GM12878 (cell line): Measurements from ENCODE around the gene NOS3. TPM values are rescaled to one million over a fixed set of nuclear protein-coding genes. Genes with fewer than 3 reads are reported as not detected.

Experiments
- ATAC-seq: fragments of 200-7000 bp; cut with Tn5 transposase; 3 replicates; pipeline ENCODE4 v1.9.1; 2020; ENCODE audit warnings: mild to moderate bottlenecking, moderate library complexity
- BruUV-seq: library from RNA; stranded (reverse); fragments of 400-500 nt; replicated peaks from 2 replicates; lab custom pipeline; 2021; lab: Mats Ljungman, UMichigan
- CTCF ChIA-PET: fragments of 300-600 bp; sonication (Branson Sonifier 250); formaldehyde crosslinking; extraction: SDS; loops from one replicate; lab custom pipeline; 2021; ENCODE audit warnings: inconsistent platforms; lab: Yijun Ruan, JAX
- POLR2A ChIA-PET: fragments of 350-600 bp; formaldehyde crosslinking; extraction: SDS; loops from one replicate; lab custom pipeline; 2021; ENCODE audit warnings: inconsistent platforms; lab: Charles Lee
- RAD21 ChIA-PET: fragments of 300-600 bp; sonication (Branson Sonifier 250); formaldehyde crosslinking; loops from one replicate; lab custom pipeline; 2023; ENCODE audit warnings: antibody characterized with exemption; ENCODE audit not compliant: unreplicated experiment; lab: Charles Lee
- SMC1A ChIA-PET: fragments of 300-600 bp; sonication (Branson Sonifier 250); formaldehyde crosslinking; loops from one replicate; lab custom pipeline; 2023; ENCODE audit not compliant: unreplicated experiment, uncharacterized antibody; lab: Charles Lee
- DNase-seq: peaks from one replicate; pipeline ENCODE4 v3.0.0-alpha.2; 2011; ENCODE audit warnings: low read depth, low spot score
- FAIRE-seq: peaks from 3 replicates; lab custom pipeline; 2011; peaks lifted over from hg19 to GRCh38; lab: Jason Lieb, UNC
- H2AFZ ChIP-seq: 2 replicates; pipeline ENCODE4 v1.6.0; 2011; ENCODE audit warnings: low read depth, low read length, control low read depth; ENCODE audit not compliant: control insufficient read depth
- H3K27ac ChIP-seq: 2 replicates; pipeline ENCODE4 v1.5.1; 2011; ENCODE audit warnings: control low read depth; ENCODE audit not compliant: control insufficient read depth, insufficient read depth
- H3K27me3 ChIP-seq, 2 experiments: replicated peaks in 1 of 2; 2 replicates each; pipeline versions ENCODE4 v1.6.0 to v1.6.1; 2011; ENCODE audit warnings: low read length in 1 of 2; ENCODE audit not compliant: control insufficient read depth in 2 of 2, insufficient read depth in 2 of 2
- H3K36me3 ChIP-seq, 2 experiments: 2 replicates each; pipeline ENCODE4 v1.5.1; 2011; ENCODE audit warnings: low read length in 1 of 2; ENCODE audit not compliant: control insufficient read depth in 2 of 2, insufficient read depth in 2 of 2
- H3K4me1 ChIP-seq: 2 replicates; pipeline ENCODE4 v1.6.1; 2011; ENCODE audit warnings: mild to moderate bottlenecking, low read length, moderate library complexity, mixed read lengths; ENCODE audit not compliant: control insufficient read depth, insufficient read depth
- H3K4me2 ChIP-seq: 2 replicates; pipeline ENCODE4 v1.6.0; 2011; ENCODE audit warnings: control low read depth; ENCODE audit not compliant: control insufficient read depth, insufficient read depth
- H3K4me3 ChIP-seq: fragments of 200-600 bp; sonication (generic); 2 replicates; pipeline ENCODE4 v1.5.1; 2016
- H3K79me2 ChIP-seq: 2 replicates; pipeline ENCODE4 v1.6.0; 2011; ENCODE audit warnings: low read length; ENCODE audit not compliant: control insufficient read depth, insufficient read depth
- H3K9ac ChIP-seq: 2 replicates; pipeline ENCODE4 v1.8.0; 2011; ENCODE audit warnings: low read length, control low read depth, mixed read lengths; ENCODE audit not compliant: control insufficient read depth, insufficient read depth
- H3K9me3 ChIP-seq: replicated peaks from 3 replicates; pipeline ENCODE4 v1.5.1; 2011; ENCODE audit warnings: mild to moderate bottlenecking, low read length; ENCODE audit not compliant: control insufficient read depth, insufficient read depth
- H4K20me1 ChIP-seq: 2 replicates; pipeline ENCODE4 v1.6.0; 2011; ENCODE audit not compliant: control insufficient read depth, insufficient read depth
- BRCA1 ChIP-seq: IDR thresholded peaks from 2 replicates; pipeline ENCODE4 v1.6.1; 2011; ENCODE audit warnings: low read depth, low read length, improper control_type of control experiment
- GATAD2B ChIP-seq: fragments of 450-650 bp; conservative IDR thresholded peaks from 2 replicates; pipeline ENCODE4 v1.6.1; 2017; ENCODE audit warnings: low read depth, mild to moderate bottlenecking, moderate library complexity
- HCFC1 ChIP-seq: fragments of 150-350 bp; IDR thresholded peaks from 2 replicates; pipeline ENCODE4 v1.6.1; 2014; ENCODE audit warnings: low read length
- KDM1A ChIP-seq: fragments of 200-600 bp; sonication (generic); IDR thresholded peaks from 2 replicates; pipeline ENCODE4 v1.6.1; 2016; ENCODE audit warnings: borderline replicate concordance
- LARP7 ChIP-seq: fragments of 450-650 bp; IDR thresholded peaks from 2 replicates; pipeline ENCODE4 v1.6.1; 2017; ENCODE audit warnings: mild to moderate bottlenecking
- MEF2A ChIP-seq: IDR thresholded peaks from 2 replicates; pipeline ENCODE4 v1.6.1; 2011; ENCODE audit warnings: low read depth, mild to moderate bottlenecking, low read length, moderate library complexity; ENCODE audit not compliant: insufficient read depth
- NFXL1 ChIP-seq: fragments of 450-650 bp; IDR thresholded peaks from 2 replicates; pipeline ENCODE4 v1.6.1; 2017; ENCODE audit warnings: antibody characterized with exemption, mild to moderate bottlenecking, borderline replicate concordance
- NRF1 ChIP-seq: conservative IDR thresholded peaks from 2 replicates; pipeline ENCODE4 v1.6.1; 2011; ENCODE audit warnings: mild to moderate bottlenecking, low read depth, low read length, improper control_type of control experiment
- PML ChIP-seq: IDR thresholded peaks from 2 replicates; pipeline ENCODE4 v1.6.1; 2012; ENCODE audit warnings: low read length, inconsistent platforms
- SMAD1 ChIP-seq: fragments of 450-650 bp; IDR thresholded peaks from 2 replicates; pipeline ENCODE4 v1.6.1; 2018; ENCODE audit warnings: mild to moderate bottlenecking, low read depth; ENCODE audit not compliant: partially characterized antibody
- SREBF2 ChIP-seq: IDR thresholded peaks from 2 replicates; pipeline ENCODE4 v1.6.1; 2012; ENCODE audit warnings: mild to moderate bottlenecking, low read length
- SUPT20H ChIP-seq: IDR thresholded peaks from 2 replicates; pipeline ENCODE4 v1.6.1; 2011; ENCODE audit warnings: low read depth, mild to moderate bottlenecking, low read length, moderate library complexity, borderline replicate concordance; ENCODE audit not compliant: control insufficient read depth
- TCF3 ChIP-seq: IDR thresholded peaks from 2 replicates; pipeline ENCODE4 v1.6.1; 2012; ENCODE audit warnings: low read depth, mild to moderate bottlenecking, low read length, borderline replicate concordance; ENCODE audit not compliant: insufficient read depth
- WRNIP1 ChIP-seq: IDR thresholded peaks from 2 replicates; pipeline ENCODE4 v1.6.1; 2011; ENCODE audit warnings: low read depth, low read length, improper control_type of control experiment, borderline replicate concordance
- WGBS: methylation state at CpG from one replicate; pipeline ENCODE4 v1.1.6; 2016; ENCODE audit warnings: low lambda C conversion rate; ENCODE audit not compliant: insufficient replicate concordance, insufficient coverage; ENCODE audit errors: missing lambda C conversion rate; 5-methylcytosine and 5-hydroxymethylcytosine counted together
- in situ Hi-C: fragments of 300-500 bp; cut with MboI; formaldehyde crosslinking; loops from 9 replicates; pipeline ENCODE4 v1.14.3; 2018; ENCODE audit warnings: mixed read lengths
- intact Hi-C: fragments of 100-400 bp; cut with micrococcal nuclease; formaldehyde crosslinking; loops from one replicate; pipeline ENCODE4 v1.14.2; 2022; ENCODE audit not compliant: unreplicated experiment
- polyA plus RNA-seq, 11 experiments: library from polyadenylated mRNA; depleted of rRNA in 4 of 11; unstranded in 6 of 11; stranded (reverse) in 5 of 11; fragments of >200 nt; fragmentation: Nextera tagmentation in 4 of 11; fragmentation: Illumina TruSeq in 1 of 11; extraction: Ambion mirVana in 4 of 11; extraction: Trizol in 1 of 11; gene quantifications; 1 replicate in 1 of 11; 2 replicates in 10 of 11; pipeline versions ENCODE4 v1.2.1 to v1.2.3, GENCODE V29; 2011 to 2016; ENCODE audit warnings: inconsistent platforms in 2 of 11, missing spikeins in 2 of 11, low read depth in 1 of 11
- total RNA-seq, 4 experiments: library from RNA; depleted of rRNA in 3 of 4; stranded (reverse); fragments of >200 nt in 3 of 4; fragmentation: Illumina TruSeq in 1 of 4; extraction: Trizol in 1 of 4; gene quantifications; 2 replicates each; pipeline versions ENCODE4 v1.2.1 to v1.2.3, GENCODE V29; 2013 to 2021

The NOS3 gene
- total and polyA plus RNA-seq, 10 of the 15 experiments (the other 5 are each of a cell fraction or from before 2014, with no cell fraction given), result 0.06 to 0.92 (median 0.30) TPM; not detected in 3

GRCh38 chr7:150955519-150956394 lies 35.1 kb upstream of the NOS3 start (continued):
- no peak for TF ChIP-seq NRF1
- TF ChIP-seq SREBF2, result no peak
- TF ChIP-seq KDM1A, result no peak
- no peak for TF ChIP-seq WRNIP1
- no peak for TF ChIP-seq BRCA1
- TF ChIP-seq PML, result no peak
- no peak for TF ChIP-seq GATAD2B
- no peak for TF ChIP-seq TCF3
- TF ChIP-seq NFXL1, result no peak
- TF ChIP-seq, all 136 proteins: peak for 0

DNA sequence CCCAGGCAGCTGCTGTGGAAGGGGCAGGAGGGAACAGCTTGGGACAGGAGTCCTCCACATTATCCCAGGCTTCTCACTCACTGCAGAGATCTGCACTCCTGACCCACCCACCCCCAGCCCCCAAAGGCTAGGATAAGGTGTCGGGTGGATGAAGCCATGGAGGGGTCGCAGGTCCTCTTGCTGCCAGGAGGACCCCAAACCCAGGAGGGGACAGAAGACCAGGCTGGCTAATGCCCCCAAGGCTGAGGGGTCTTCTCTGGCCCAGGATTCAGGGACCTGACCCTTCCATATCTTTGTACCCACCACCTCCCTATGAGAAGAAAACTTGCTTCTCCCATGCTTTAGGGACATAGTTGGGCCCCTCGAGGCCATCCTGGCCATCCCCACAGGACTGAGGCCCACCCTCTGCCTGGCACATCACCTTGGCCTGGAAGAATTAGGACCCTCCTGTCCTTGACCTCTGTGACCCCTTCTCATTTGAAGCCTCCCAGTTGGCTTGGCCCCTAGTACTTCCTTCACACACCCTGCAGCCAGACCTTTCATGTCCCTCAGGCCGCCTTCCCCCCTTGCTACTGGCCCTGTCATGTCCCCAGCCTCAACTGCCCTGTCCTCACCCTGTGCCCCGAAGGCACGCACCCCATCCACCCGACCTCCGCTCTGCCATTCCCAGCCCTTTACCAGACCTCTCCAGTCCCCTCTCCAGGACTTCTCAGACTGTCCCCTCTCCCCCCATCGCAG lies 34.3 kb upstream of the NOS3 start:
- in situ Hi-C loops, result no loop called here
- CTCF ChIA-PET, result no interaction called here
- no peak for ATAC-seq
- H4K20me1 ChIP-seq, result no peaks in the 10 kb centered on the region
- BruUV-seq, result no TSS peak
- 26% methylated on average over 9 of the region's 9 CpGs for WGBS
- H3K27me3 ChIP-seq, result no peaks in the 10 kb centered on the region; a peak in 2 of 4 replicates
- SMC1A ChIA-PET, result no interaction called here
- POLR2A ChIA-PET, result no interaction called here
- TF ChIP-seq TCF3, result no peak
- no peak for TF ChIP-seq HCFC1
- TF ChIP-seq SUPT20H, result no peak
- TF ChIP-seq LARP7, result no peak
- TF ChIP-seq MEF2A, result no peak
- TF ChIP-seq SMAD1, result no peak
- RAD21 ChIA-PET, result no interaction called here
- H3K4me3 ChIP-seq, result no peak overlapping the region
- no peaks in the 10 kb centered on the region for H3K79me2 ChIP-seq
- intact Hi-C loops, result no loop called here
- no peaks in the 10 kb centered on the region for H3K36me3 ChIP-seq
- no peak for DNase-seq
- no peak overlapping the region for H3K4me2 ChIP-seq
- no peak overlapping the region for H3K27ac ChIP-seq
- no peaks in the 10 kb centered on the region for H3K9me3 ChIP-seq
- no peak overlapping the region for H3K9ac ChIP-seq
- no peak overlapping the region for H2AFZ ChIP-seq
- FAIRE-seq, result no peak
- H3K4me1 ChIP-seq, result no peaks in the 10 kb centered on the region
